HEK293T (cell line): ENCODE results near the gene PCDH9.

Experiments
- CTCF ChIA-PET: fragments of 350-600 bp; formaldehyde crosslinking; extraction: SDS; loops from one replicate; lab custom pipeline; 2021; ENCODE audit warnings: antibody characterized with exemption, inconsistent platforms; lab: Yijun Ruan, JAX
- POLR2A ChIA-PET: fragments of 350-600 bp; formaldehyde crosslinking; extraction: SDS; loops from one replicate; lab custom pipeline; 2020; ENCODE audit warnings: antibody characterized with exemption, inconsistent platforms; lab: Yijun Ruan, JAX
- DNase-seq: peaks from one replicate; pipeline ENCODE4 v3.0.0; 2012; ENCODE audit warnings: mixed read lengths; ENCODE audit errors: extremely low spot score
- ARNT ChIP-seq: fragments of 450-650 bp; IDR thresholded peaks from 2 replicates; pipeline ENCODE4 v1.6.1; 2017; ENCODE audit warnings: mild to moderate bottlenecking
- BHLHE40 ChIP-seq: fragments of 450-650 bp; IDR thresholded peaks from 2 replicates; pipeline ENCODE4 v1.6.1; 2016; ENCODE audit warnings: mild to moderate bottlenecking, moderate library complexity, borderline replicate concordance
- CTBP1 ChIP-seq: fragments of 450-650 bp; IDR thresholded peaks from 2 replicates; pipeline ENCODE4 v1.6.1; 2016; ENCODE audit warnings: borderline replicate concordance
- ELF4 ChIP-seq: fragments of 450-650 bp; IDR thresholded peaks from 2 replicates; pipeline ENCODE4 v1.6.1; 2017; ENCODE audit warnings: antibody characterized with exemption
- FOXA1 ChIP-seq: fragments of 450-650 bp; IDR thresholded peaks from 2 replicates; pipeline ENCODE4 v1.6.1; 2016; ENCODE audit warnings: mild to moderate bottlenecking
- FOXK2 ChIP-seq: fragments of 450-650 bp; IDR thresholded peaks from 2 replicates; pipeline ENCODE4 v1.6.1; 2016; ENCODE audit warnings: mild to moderate bottlenecking
- FOXM1 ChIP-seq: fragments of 450-650 bp; IDR thresholded peaks from 2 replicates; pipeline ENCODE4 v1.6.1; 2017; ENCODE audit warnings: mild to moderate bottlenecking, borderline replicate concordance
- HDGF ChIP-seq: fragments of 450-650 bp; IDR thresholded peaks from 2 replicates; pipeline ENCODE4 v1.6.1; 2017; ENCODE audit warnings: antibody characterized with exemption, borderline replicate concordance
- L3MBTL2 ChIP-seq: fragments of 450-650 bp; conservative IDR thresholded peaks from 2 replicates; pipeline ENCODE4 v1.6.1; 2016; ENCODE audit warnings: mild to moderate bottlenecking
- LEF1 ChIP-seq: fragments of 450-650 bp; IDR thresholded peaks from 2 replicates; pipeline ENCODE4 v1.6.1; 2017; ENCODE audit warnings: mild to moderate bottlenecking, borderline replicate concordance
- NFRKB ChIP-seq: fragments of 450-650 bp; IDR thresholded peaks from 2 replicates; pipeline ENCODE4 v1.6.1; 2016; ENCODE audit warnings: mild to moderate bottlenecking, moderate library complexity
- PKNOX1 ChIP-seq: fragments of 450-650 bp; IDR thresholded peaks from 2 replicates; pipeline ENCODE4 v1.6.1; 2016
- SP1 ChIP-seq: fragments of 450-650 bp; IDR thresholded peaks from 2 replicates; pipeline ENCODE4 v1.6.1; 2017
- SUZ12 ChIP-seq: fragments of 450-650 bp; IDR thresholded peaks from 2 replicates; pipeline ENCODE4 v1.6.1; 2016; ENCODE audit warnings: mild to moderate bottlenecking
- TARDBP ChIP-seq: fragments of 450-650 bp; IDR thresholded peaks from 2 replicates; pipeline ENCODE4 v1.6.1; 2016
- ZNF384 ChIP-seq: fragments of 450-650 bp; IDR thresholded peaks from 2 replicates; pipeline ENCODE4 v1.6.1; 2016

PCDH9 gene

GRCh38 chr13:66501181-66501580 is 729.0 kb downstream of the PCDH9 start:
- TF ChIP-seq BHLHE40 (no peak), FOXA1 (no peak), ZNF384 (no peak), NFRKB (no peak), ELF4 (no peak), SUZ12 (no peak), L3MBTL2 (no peak), FOXK2 (no peak), CTBP1 (no peak), PKNOX1 (no peak), LEF1 (no peak), FOXM1 (no peak), SP1 (no peak), ARNT (no peak), TARDBP (no peak), HDGF (no peak)
- no peak for DNase-seq
- CTCF ChIA-PET = no interaction called here
- POLR2A ChIA-PET = no interaction called here

GRCh38 chr13:66492479-66492878 is 737.7 kb downstream of the PCDH9 start:
- CTCF ChIA-PET = interaction anchor here (1.0 kb wide), 1 partner anchor 742 kb away, joined by 3 read pairs; no protein-coding TSS in a partner anchor
- DNase-seq = peak; percentile 55
- no peak for TF ChIP-seq LEF1
- no peak for TF ChIP-seq HDGF
- TF ChIP-seq PKNOX1 = peak; percentile 97
- TF ChIP-seq CTBP1 = peak; percentile 9; the same call in 1 of the 2 replicates
- POLR2A ChIA-PET = no interaction called here

- POLR2A ChIA-PET = no interaction called here
- CTCF ChIA-PET = interaction anchor here (0.6 to 1.8 kb wide), 2 partner anchors 9 to 28 kb away, joined by 3 to 4 read pairs; no protein-coding TSS in a partner anchor
- no peak for TF ChIP-seq FOXA1
- no peak for TF ChIP-seq BHLHE40
- TF ChIP-seq HDGF = no peak
- TF ChIP-seq TARDBP = no peak
- no peak for TF ChIP-seq CTBP1
- TF ChIP-seq ARNT = no peak
- no peak for TF ChIP-seq ELF4
- TF ChIP-seq PKNOX1 = no peak
- no peak for TF ChIP-seq SP1
- no peak for TF ChIP-seq SUZ12
- no peak; the same call in 1 of the 2 replicates for TF ChIP-seq FOXK2
- no peak for TF ChIP-seq NFRKB
- TF ChIP-seq FOXM1 = no peak
- TF ChIP-seq L3MBTL2 = no peak
- TF ChIP-seq ZNF384 = no peak
- no peak for DNase-seq
Observed at GRCh38 chr13:66491251-66491650, 738.9 kb downstream of the PCDH9 start.

GRCh38 chr13:66489586-66489985 is 740.5 kb downstream of the PCDH9 start:
- CTCF ChIA-PET = no interaction called here

GRCh38 chr13:66489172-66489571 is 741.0 kb downstream of the PCDH9 start:
- ChIA-PET CTCF (no interaction called here), POLR2A (no interaction called here)
- no peak for DNase-seq
- TF ChIP-seq SP1 (no peak), ELF4 (no peak), CTBP1 (no peak), TARDBP (no peak), NFRKB (no peak), FOXA1 (no peak), FOXK2 (no peak)

More at GRCh38 chr13:66489586-66489985, 740.5 kb downstream of the PCDH9 start:
- DNase-seq = no peak
- POLR2A ChIA-PET = no interaction called here
- TF ChIP-seq TARDBP (no peak), BHLHE40 (no peak), SUZ12 (no peak), HDGF (no peak), PKNOX1 (no peak), CTBP1 (no peak), ELF4 (no peak), ARNT (no peak), FOXK2 (no peak), NFRKB (no peak), ZNF384 (no peak), FOXA1 (no peak), L3MBTL2 (no peak), FOXM1 (no peak), SP1 (no peak), LEF1 (no peak)

GRCh38 chr13:66483712-66484111 is 746.4 kb downstream of the PCDH9 start:
- CTCF ChIA-PET = interaction anchor here (1.4 kb wide), 1 partner anchor 16 kb away, joined by 3 read pairs; no protein-coding TSS in a partner anchor
- POLR2A ChIA-PET = no interaction called here
- DNase-seq = no peak
- TF ChIP-seq PKNOX1 (no peak), FOXK2 (no peak), TARDBP (no peak), SUZ12 (no peak), FOXM1 (no peak), SP1 (no peak), NFRKB (no peak), ARNT (no peak), ZNF384 (no peak), BHLHE40 (no peak), FOXA1 (no peak), ELF4 (no peak)
